CMK (cell line): ENCODE data around the gene CCT6B.
"Not testable (repeated sequence)": the region's sequence is repeated elsewhere in the genome, so short reads cannot be mapped to it uniquely, and the experiment has no call there.

Experiments used
- DNase-seq: peaks from one replicate; pipeline ENCODE4 v3.0.0-alpha.2; 2010; ENCODE audit warnings: low read depth

Gene CCT6B

GRCh38 chr17:34980681-34981537 is 19.6 kb upstream of the CCT6B start:
- peak; percentile 66 for DNase-seq

GRCh38 chr17:34980353-34980680 is 19.1 kb upstream of the CCT6B start, which contains the start of gene LIG3:
TSS of gene LIG3 (plus strand) at chr17:34980512. CDS start at chr17:34983006, 2,494 bp downstream.
- DNase-seq, result peak; percentile 70

GRCh38 chr17:34979650-34980352 is 18.5 kb upstream of the CCT6B start:
- DNase-seq, result no peak

- DNase-seq, result no peak
These were observed 17.9 kb upstream of the CCT6B start for GRCh38 chr17:34979153-34979552.

GRCh38 chr17:34974794-34975785 is 13.8 kb upstream of the CCT6B start:
- no peak for DNase-seq

GRCh38 chr17:34974179-34974578 is 12.9 kb upstream of the CCT6B start:
- no peak for DNase-seq

- no peak for DNase-seq
These were observed 2.8 kb downstream of the CCT6B start for GRCh38 chr17:34958438-34958837.

- DNase-seq, result not testable (repeated sequence)
These were observed 10.5 kb downstream of the CCT6B start for GRCh38 chr17:34950780-34951179.

GRCh38 chr17:34930283-34930682 is 31.0 kb downstream of the CCT6B start:
- DNase-seq, result no peak

GRCh38 chr17:34926661-34927060 is 34.6 kb downstream of the CCT6B start:
- DNase-seq, result no peak

GRCh38 chr17:34920676-34921075 is 40.6 kb downstream of the CCT6B start:
- DNase-seq, result no peak

- no peak for DNase-seq
These were observed 43.9 kb downstream of the CCT6B start for GRCh38 chr17:34917381-34917780.

GRCh38 chr17:34916120-34916519 is 45.1 kb downstream of the CCT6B start:
- no peak for DNase-seq

GRCh38 chr17:34913001-34913400 is 48.3 kb downstream of the CCT6B start:
- no peak for DNase-seq

GRCh38 chr17:34909040-34909439 is 52.2 kb downstream of the CCT6B start:
- no peak for DNase-seq

- no peak for DNase-seq
These were observed 58.3 kb downstream of the CCT6B start for GRCh38 chr17:34902831-34903547.

GRCh38 chr17:34899643-34900291 is 61.5 kb downstream of the CCT6B start:
- DNase-seq, result no peak

- DNase-seq, result no peak
These were observed 65.9 kb downstream of the CCT6B start for GRCh38 chr17:34895383-34895782.

- DNase-seq, result no peak
These were observed 66.3 kb downstream of the CCT6B start for GRCh38 chr17:34894964-34895363.

GRCh38 chr17:34892461-34893249 is 68.6 kb downstream of the CCT6B start:
- DNase-seq, result no peak
